Activated CD8-positive, alpha-beta memory T cell treated with anti-CD3 and anti-CD28 coated beads for 24 hours (primary cell): ENCODE results near the gene SNRPA.
"Not testable (repeated sequence)": the region's sequence is repeated elsewhere in the genome, so short reads cannot be mapped to it uniquely, and the experiment has no call there.

ENCODE experiments used
- DNase-seq: peaks from one replicate; pipeline ENCODE4 v3.0.0-alpha.2; 2020

SNRPA gene

GRCh38 chr19:40802300-40803169 is 51.5 kb downstream of the SNRPA start:
- DNase-seq: no peak

DNA sequence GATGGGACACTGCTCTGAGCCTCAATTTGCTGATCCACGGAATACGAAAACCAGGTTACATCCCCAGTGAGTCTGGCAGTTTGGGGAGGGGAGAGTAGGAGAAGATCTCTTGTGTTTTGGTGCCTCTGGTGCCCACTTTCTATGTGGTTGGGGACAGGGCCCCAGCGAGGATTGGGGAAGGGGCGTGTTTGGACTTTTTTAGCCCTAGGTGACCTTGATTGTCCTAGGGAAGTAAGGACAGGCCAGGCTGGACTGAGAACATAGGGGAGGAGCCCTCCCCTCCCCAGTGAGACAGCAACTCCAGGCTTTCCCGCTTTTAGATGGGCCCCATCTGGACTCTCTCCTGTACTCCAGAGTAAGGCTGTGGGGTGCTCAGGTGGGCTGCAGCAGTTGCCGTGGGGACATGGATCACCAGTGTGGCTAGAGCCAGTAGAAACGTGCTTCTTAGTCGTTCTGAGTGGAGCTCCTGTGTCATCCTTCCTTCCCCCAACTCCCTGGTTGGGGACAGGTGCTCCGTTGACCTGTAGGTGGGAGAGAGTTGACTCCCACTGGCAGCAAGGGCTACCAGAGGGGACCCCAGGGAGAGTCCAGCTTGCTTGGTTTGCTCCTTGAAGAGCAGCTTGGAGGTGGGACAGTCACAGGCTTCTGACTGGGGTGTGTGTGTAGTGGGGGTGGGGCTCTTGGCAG is 52.3 kb downstream of the SNRPA start:
- no peak for DNase-seq

DNA sequence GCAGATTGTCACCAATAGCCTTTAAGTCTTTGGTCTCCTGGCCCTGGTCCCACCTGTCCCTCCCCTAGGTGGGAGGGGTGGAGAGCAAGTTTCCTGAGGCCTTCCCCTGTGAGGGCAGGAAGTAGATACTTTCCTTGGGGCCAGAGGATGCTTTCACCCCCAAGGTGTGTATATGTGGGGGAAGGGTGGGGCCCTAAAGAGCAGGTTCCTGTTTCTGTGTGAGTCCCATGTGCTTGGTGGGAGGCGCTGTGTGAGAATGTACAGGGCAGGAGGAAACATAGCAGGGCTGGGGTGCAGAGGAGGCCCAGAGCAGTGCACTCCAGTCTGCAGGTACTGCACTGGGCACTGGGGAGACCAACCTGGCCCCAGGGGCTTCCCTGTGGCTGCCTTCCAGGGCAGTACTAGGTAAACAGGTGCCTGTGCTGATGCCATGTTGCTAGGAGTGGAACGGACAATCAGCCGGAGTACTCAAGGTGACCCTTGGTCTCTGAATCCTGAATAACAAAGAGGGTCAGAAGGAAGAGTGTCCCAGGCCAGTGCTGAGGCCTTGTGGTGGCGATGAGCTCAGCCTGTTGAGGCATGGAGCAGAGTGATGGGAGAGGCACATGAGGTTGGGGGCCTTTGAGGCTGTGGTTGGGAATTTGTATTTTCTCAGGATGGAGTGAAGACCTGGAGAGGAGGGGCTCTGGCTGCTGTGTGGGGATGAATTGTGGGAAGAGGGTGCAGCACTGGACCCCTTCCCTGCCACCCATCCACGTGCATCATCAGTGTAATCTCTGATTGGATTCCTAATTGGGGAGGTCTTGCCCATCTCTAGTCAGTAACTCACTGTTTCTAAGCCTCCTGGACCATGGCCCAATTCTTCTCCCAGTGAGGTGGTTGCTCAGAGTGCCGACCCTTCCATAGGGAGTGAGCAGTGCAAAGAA is 53.1 kb downstream of the SNRPA start:
- no peak for DNase-seq

DNA sequence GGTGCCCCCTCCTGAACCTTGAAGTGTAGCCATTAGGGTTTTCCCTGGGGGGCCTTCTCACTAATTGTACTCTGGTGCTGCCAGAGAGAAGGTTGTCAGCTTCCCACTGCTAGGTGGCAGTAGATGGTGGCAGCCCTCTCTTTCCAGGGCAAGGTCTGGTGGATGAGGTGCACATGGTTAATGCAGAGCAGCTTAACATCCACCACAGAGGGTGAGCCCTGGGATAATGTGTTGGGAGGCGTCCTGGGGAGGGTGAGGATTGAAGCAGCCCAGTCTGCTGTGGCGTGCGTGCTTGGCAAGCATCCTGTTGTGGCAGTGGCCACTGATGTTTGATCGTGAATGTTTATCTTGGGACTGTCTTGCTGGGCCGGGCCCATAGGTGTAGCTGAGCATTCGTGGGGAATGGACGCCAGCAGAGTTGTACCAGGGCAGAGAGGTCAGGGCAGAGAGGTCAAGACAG is 53.8 kb downstream of the SNRPA start:
- DNase-seq: no peak

GRCh38 chr19:40805258-40805868 is 54.4 kb downstream of the SNRPA start:
- DNase-seq: no peak

GRCh38 chr19:40806423-40807146 is 55.6 kb downstream of the SNRPA start:
- peak; percentile 89 for DNase-seq

GRCh38 chr19:40807147-40808020 is 56.4 kb downstream of the SNRPA start:
- DNase-seq: no peak

DNA sequence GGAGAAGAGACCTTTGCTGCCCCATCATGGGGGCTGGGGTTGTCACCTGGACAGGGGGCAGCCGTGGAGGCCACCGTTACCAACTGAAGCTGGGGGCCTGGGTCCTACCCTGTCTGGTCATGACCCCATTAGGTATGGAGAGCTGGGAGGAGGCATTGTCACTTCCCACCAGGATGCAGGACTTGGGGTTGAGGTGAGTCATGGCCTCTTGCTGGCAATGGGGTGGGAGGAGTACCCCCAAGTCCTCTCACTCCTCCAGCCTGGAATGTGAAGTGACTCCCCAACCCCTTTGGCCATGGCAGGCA is 57.0 kb downstream of the SNRPA start:
- no peak for DNase-seq

GRCh38 chr19:40808497-40808896 is 57.5 kb downstream of the SNRPA start:
- no peak for DNase-seq

DNA sequence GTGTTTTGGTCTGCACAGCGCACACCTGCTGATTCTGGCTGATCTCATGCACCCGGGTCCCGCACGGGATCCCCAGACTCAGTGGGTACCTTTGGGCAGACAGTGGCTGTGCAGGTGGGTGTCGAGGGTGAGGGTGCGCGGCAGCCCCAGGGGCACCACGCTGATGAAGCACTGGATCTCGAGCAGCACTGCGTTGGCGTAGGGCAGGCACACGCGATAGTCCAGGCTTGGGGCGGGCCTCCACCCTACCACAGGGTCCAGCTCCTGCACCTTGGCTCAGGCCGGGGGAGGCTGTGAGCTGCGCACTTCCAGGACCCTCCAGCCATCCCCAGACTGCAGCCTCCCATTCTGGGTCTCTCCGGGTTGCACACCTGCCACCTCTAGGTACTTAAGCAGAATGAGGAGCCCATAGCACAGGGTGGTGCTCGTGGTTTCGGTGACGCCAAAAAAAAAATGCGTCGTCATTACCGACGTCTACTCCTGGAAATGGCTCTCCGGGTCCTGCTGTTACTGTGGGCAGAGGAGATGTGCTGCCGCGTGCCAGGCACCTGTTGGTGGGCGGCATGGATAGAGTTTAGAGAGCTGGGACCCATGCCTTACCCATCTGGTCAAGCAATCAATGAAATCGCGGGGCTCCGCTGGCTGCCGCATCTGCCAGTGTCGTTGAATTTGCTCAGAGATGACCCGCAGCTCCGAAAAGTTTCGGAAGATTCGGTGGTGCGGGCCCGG is 58.5 kb downstream of the SNRPA start:
- no peak for DNase-seq

DNA sequence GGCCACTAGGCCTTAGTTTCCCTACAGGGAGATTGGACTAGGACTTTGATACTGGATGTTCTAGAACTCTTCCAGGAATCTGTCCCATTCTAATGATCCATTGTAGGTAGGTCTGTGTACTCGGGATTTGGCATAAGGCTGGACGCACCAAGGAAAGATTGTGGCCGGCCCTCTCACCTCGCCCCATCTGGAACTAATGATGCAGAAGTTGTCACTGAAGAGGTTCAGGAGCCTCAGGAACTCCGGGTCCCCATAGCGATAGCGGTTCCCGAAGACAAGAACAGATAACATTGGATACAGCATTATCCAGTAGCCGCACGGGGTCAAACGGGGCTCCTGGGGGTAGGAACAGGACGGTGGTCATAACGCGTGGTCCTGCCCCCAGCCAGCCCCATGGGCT is 59.2 kb downstream of the SNRPA start:
- DNase-seq: no peak

DNA sequence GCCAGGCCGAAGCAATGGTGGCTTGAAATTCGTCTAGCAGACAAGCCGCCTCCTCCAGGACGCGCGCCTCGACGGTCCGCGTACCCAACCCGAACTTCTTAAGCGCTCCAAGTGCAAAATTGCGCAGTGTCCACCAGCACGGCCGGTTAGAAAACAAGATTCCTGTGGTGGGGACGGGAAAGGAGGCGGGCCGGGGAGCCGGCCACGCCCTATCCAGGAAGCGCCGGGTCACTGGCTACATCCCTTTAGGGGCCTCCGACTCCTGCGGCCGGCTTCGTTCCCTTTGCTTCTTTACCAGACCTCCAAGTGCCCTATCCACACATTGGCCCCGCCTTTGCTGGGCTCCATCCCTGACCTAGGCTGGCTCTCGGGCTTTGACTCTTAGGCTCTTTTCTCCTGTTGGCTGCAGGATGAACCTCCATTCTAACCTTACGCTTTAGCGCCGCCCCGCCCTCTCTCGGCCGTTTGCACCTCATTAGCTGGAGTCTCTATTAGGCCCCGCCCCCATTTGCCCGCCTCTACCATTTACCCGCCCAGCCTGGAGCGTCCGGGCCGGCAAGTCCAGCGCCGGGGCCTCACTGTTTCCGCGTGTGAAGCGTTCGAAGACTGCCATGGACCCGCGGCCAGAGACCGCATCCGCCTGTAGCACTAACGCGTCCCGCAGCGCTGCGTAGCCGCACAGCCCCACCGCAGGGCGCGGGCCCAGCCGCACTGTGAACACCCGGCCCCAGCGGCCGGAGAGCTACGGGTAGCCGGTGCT is 59.8 kb downstream of the SNRPA start:
- peak; percentile 86 for DNase-seq

DNA sequence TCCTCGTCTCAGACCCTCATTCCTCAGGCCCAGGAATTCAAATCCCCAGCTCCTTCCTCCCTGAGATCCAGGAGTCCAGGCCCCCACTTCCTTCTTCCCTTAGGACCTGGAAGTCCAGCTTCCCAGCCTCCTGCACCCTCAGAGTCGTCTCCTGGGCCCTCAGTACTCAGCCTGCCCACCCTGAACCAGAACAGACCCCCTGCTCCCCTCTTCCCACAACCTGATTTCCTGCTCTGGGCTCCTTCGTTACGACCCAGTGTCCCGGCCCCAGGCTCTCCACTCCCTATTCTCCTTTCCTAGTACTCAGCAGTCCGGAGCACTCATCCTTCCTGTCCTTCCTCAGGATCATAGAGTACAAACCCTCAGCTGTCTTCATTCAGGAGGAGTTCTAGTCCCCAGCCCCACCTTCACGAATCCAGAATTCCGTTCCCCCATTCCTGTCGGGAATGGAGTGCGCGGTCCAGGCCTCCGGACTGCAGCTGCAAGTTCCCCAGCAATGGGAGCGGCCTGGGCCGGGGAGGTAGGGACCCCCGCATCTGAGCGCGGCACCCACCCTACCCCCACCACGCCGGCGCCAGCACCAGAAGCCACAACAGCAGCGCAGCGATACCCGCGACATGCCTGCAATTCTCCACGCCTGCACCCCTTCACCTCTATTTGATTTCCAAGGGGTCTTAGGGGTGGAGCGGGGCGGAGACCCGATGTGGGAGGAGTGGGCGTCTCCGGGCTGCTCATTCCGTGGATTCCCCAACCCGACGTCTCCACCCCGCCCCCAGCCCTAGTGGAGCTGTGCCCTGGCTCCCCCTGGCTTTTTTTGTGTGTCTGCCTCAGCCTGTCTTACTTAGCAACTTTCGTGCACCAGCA is 60.7 kb downstream of the SNRPA start:
- no peak for DNase-seq

DNA sequence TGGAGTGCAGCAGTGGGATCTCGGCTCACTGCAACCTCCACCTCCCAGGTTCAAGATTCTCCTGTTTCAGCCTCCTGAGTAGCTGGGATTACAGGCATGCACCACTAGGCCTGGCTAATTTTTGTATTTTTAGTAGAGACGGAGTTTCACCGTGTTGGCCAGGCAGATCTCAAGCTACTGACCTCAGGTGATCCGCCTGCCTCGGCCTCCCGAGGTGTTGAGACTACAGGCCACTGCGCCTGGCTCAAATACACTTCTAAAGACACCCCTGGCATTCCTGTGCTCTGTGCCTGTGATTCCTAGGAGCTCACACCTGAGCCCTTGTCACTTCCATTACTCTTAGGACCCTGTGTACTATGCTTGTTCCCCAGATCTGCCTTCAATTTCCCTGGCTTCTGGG is 61.6 kb downstream of the SNRPA start:
- not testable (repeated sequence) for DNase-seq

GRCh38 chr19:40813182-40813581 is 62.2 kb downstream of the SNRPA start:
- DNase-seq: no peak
